KOPT-K1 (cell line): ENCODE data around the gene SGPL1.

ENCODE experiments used
- H3K27ac ChIP-seq: fragments of 200-600 bp; sonication (generic); 2 replicates; pipeline ENCODE4 v1.5.1; 2016; ENCODE audit warnings: antibody characterized with exemption, mild to moderate bottlenecking, low read depth, low read length; ENCODE audit not compliant: poor library complexity, severe bottlenecking
- H3K36me3 ChIP-seq: fragments of 200-600 bp; sonication (generic); 2 replicates; pipeline ENCODE4 v1.5.1; 2017; ENCODE audit warnings: antibody characterized with exemption, mild to moderate bottlenecking, low read length, moderate library complexity; ENCODE audit not compliant: insufficient read depth
- H3K9me3 ChIP-seq: fragments of 200-600 bp; sonication (generic); 2 replicates; pipeline ENCODE4 v1.5.1; 2017; ENCODE audit warnings: antibody characterized with exemption, low read length, mild to moderate bottlenecking; ENCODE audit not compliant: insufficient read depth, poor library complexity, severe bottlenecking

SGPL1 gene

DNA sequence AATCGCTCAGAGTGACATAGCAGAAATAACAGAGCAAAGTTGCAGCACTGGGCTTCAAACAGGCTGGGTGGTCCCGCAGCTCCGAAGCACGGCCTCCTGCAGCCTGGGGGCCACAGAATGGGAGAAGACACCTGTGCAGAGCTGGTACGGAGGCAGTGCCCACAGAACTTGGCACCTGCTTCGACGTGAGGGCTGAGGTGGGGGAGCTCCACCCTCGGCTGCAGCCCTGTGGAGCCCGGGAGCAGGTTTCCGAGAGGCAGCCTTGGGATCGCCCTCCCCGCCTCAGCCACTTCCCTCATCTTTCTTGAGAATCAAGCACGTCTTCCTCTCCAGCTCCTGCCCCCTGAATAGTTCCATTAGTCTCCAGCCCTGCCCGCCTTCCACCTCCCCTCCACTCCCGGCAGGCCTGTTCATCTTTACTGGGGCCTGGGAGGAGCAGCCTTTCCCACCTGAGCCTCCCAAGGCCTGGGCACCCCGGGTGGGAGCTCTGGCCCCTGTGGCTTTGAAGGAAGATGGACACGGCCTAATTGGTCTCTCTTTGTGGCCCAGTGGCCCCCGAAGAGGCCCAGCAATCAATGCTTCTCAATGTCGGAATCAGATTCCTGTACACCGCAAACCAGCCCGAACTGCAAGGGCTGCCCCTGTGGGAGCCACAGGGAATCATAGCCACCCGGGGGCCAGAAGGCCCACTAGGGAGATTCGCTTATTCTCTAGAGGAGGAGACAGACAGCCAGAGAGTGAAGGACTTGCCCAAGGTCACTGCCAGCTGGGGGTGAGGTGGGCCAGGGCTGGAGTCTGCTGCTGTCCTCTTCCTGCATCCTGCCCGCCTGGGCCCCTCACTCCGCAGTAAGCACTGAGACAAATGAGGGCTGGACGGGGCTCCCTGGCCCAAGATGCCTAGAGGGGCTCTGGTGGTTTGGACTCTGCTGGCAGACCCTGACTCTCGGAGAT lies 89.6 kb downstream of the SGPL1 start:
- Histone ChIP-seq H3K36me3 (no peaks in the 10 kb centered on the region), H3K27ac (no peak overlapping the region), H3K9me3 (no peaks in the 10 kb centered on the region)

GRCh38 chr10:70906031-70906783 lies 90.5 kb downstream of the SGPL1 start:
- no peak overlapping the region for H3K27ac ChIP-seq
- H3K9me3 ChIP-seq, result no peaks in the 10 kb centered on the region
- no peaks in the 10 kb centered on the region for H3K36me3 ChIP-seq

DNA sequence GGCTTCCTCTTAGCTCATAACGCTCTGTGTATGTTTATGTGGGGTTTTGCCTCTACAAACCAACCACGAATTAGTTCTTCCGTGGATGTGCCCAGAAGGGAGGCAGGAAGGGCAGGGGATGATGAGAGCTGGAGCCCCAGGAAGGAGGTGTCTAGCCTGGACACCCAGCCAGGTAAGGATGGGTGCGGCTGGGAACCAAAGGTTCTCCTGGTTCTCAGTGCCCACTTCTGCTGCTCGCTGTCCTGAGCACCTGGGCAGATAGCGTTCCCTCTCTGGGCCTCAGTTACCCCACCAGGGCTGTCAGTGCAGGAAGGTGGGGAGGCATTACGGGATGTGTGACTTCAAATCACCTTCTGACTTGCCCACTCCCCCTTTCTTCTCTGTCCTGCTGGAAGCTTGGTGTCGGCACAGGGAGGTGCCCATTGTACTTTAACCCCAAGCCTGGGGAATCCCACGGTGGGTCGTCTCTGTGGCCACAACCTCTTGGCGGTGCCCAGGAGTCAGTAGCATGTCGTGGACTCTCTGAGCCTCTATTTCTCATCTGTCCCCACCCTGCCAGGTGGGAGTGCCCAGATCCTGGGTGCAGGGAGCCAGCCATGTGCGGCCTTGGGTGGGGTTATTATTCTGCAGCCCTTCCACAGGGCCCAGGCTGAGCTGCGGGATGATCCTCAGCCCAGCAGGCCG lies 91.3 kb downstream of the SGPL1 start:
- peaks cover 5% of the 10 kb centered on the region for H3K9me3 ChIP-seq
- H3K27ac ChIP-seq, result no peak overlapping the region

GRCh38 chr10:70907637-70908405 lies 92.1 kb downstream of the SGPL1 start:
- H3K27ac ChIP-seq, result no peak overlapping the region
- peaks cover 6% of the 10 kb centered on the region for H3K9me3 ChIP-seq
- no peaks in the 10 kb centered on the region for H3K36me3 ChIP-seq

More for the DNA sequence above, 91.3 kb downstream of the SGPL1 start:
- no peaks in the 10 kb centered on the region for H3K36me3 ChIP-seq

- H3K36me3 ChIP-seq, result no peaks in the 10 kb centered on the region
- peaks cover 6% of the 10 kb centered on the region for H3K9me3 ChIP-seq
- H3K27ac ChIP-seq, result no peak overlapping the region
These were observed 92.9 kb downstream of the SGPL1 start for GRCh38 chr10:70908406-70909296.

DNA sequence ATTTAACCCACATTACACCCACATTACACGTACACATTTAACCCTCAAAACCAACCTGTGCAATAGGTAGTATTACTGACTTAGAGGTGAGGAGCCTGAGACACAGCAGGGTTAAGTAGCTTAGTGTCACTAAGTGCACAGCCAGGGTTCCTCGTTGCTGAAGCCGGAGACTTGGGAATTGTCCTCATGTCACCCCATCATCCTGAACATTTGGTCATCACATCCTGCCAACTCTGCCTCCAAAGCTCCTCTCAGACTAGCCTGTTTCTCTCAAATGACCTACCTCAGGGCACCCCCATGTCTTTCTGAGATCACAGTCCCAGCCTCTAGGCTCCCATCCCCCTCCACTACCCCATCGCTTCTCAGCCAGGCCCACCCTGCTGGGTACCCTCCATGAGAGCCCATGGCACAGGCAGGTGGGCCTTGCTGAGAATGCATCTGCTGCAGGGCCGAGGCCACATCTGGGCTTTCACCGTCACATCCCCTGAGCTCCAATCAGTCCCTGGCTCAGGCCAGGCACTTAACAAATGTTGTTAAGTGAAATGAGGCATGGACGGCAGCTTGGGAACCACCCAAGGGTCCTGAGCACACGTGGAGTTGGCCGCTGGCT lies 93.7 kb downstream of the SGPL1 start:
- peaks cover 6% of the 10 kb centered on the region for H3K9me3 ChIP-seq
- H3K36me3 ChIP-seq, result no peaks in the 10 kb centered on the region
- H3K27ac ChIP-seq, result no peak overlapping the region

GRCh38 chr10:70910486-70911341 lies 95.0 kb downstream of the SGPL1 start:
- peaks cover 6% of the 10 kb centered on the region for H3K9me3 ChIP-seq
- no peaks in the 10 kb centered on the region for H3K36me3 ChIP-seq
- no peak overlapping the region for H3K27ac ChIP-seq

DNA sequence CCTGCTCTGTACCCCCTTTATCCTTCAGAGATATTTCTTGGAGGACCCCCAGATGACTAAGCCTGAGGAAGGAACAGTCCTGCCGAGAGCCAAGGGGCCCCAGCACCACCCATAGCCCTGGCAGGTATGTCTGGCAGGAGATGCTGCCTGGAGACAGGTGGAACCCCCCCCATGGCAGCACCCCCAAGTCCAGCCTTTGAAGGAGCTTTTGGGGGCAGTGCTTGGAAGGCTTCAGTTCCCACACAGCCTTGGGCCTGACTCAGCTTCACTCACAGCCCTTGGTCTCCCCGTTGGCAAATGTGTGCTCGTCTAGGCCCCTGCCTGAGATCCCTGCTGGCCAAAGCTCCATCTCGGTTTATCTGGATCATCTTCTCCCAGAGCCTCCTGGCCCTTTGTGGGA lies 95.6 kb downstream of the SGPL1 start:
- no peaks in the 10 kb centered on the region for H3K36me3 ChIP-seq
- peaks cover 6% of the 10 kb centered on the region for H3K9me3 ChIP-seq
- H3K27ac ChIP-seq, result no peak overlapping the region

- Histone ChIP-seq H3K27ac (no peak overlapping the region), H3K9me3 (peaks cover 6% of the 10 kb centered on the region), H3K36me3 (no peaks in the 10 kb centered on the region)
These were observed 96.8 kb downstream of the SGPL1 start for GRCh38 chr10:70912556-70912955.

- Histone ChIP-seq H3K27ac (no peak overlapping the region), H3K36me3 (no peaks in the 10 kb centered on the region), H3K9me3 (peaks cover 6% of the 10 kb centered on the region)
These were observed 97.6 kb downstream of the SGPL1 start for GRCh38 chr10:70913191-70913892.

DNA sequence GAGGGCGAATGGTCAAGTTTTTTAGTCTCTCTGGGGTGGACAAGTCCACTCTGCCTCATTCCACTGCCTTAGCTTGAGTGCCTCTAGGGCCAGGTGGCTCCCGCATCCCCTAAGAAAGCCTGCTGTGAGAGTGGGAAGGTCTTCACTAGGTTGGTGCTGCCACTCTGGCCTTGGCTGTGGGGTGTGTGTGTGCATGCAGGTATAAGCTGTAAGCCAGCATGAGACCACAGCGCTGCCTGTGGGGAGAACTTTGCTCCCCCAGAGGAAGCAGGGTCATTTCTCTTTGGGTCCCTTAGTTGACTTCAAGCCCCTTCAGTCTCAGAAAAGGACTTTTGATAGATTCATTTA lies 98.1 kb downstream of the SGPL1 start:
- Histone ChIP-seq H3K27ac (no peak overlapping the region), H3K36me3 (no peaks in the 10 kb centered on the region), H3K9me3 (peaks cover 6% of the 10 kb centered on the region)

- Histone ChIP-seq H3K36me3 (no peaks in the 10 kb centered on the region), H3K27ac (no peak overlapping the region), H3K9me3 (peaks cover 6% of the 10 kb centered on the region)
These were observed 98.6 kb downstream of the SGPL1 start for GRCh38 chr10:70914316-70914864.
